Stimulated activated CD4-positive, alpha-beta T cell treated with anti-CD3 and anti-CD28 coated beads, Interleukin-15, amount 100 ng/mL, for 48 hours (primary cell): Measurements from ENCODE around the gene HIPK4.
A peak's percentile ranks its signal among the peaks of the same experiment; 100 is the strongest.
"Not testable (repeated sequence)": the region's sequence is repeated elsewhere in the genome, so short reads cannot be mapped to it uniquely, and the experiment has no call there.

ENCODE experiments used
- DNase-seq, 2 donors: peaks; one replicate each; pipeline ENCODE4 v3.0.0-alpha.2; 2020; ENCODE audit warnings: low read depth in 2 of 2

Gene HIPK4

GRCh38 chr19:40416918-40417642, 27.1 kb upstream of the HIPK4 start:
- DNase-seq: no peak

GRCh38 chr19:40415768-40416167, 25.8 kb upstream of the HIPK4 start:
- DNase-seq: no peak

- no peak for DNase-seq
Observed at GRCh38 chr19:40414542-40415535, 24.9 kb upstream of the HIPK4 start.

GRCh38 chr19:40413291-40413845, 23.4 kb upstream of the HIPK4 start, which contains the start of gene PRX:
Gene PRX (minus strand): TSS chr19:40413378. CDS start chr19:40407932, 5,446 bp downstream.
- DNase-seq: no peak

- DNase-seq: no peak
Observed at GRCh38 chr19:40412866-40413265, 22.9 kb upstream of the HIPK4 start.

- DNase-seq: no peak
Observed at GRCh38 chr19:40411958-40412499, 22.0 kb upstream of the HIPK4 start.

GRCh38 chr19:40411125-40411842, 21.3 kb upstream of the HIPK4 start:
- no peak for DNase-seq

GRCh38 chr19:40410030-40410389, 20.0 kb upstream of the HIPK4 start:
- DNase-seq: no peak

GRCh38 chr19:40408598-40408925, 18.6 kb upstream of the HIPK4 start:
- not testable (repeated sequence) for DNase-seq

GRCh38 chr19:40407714-40408597, 18.0 kb upstream of the HIPK4 start:
- no peak for DNase-seq

GRCh38 chr19:40403262-40403984, 13.4 kb upstream of the HIPK4 start:
- peak; percentile 63 to 81 for DNase-seq

GRCh38 chr19:40400559-40400958, 10.6 kb upstream of the HIPK4 start:
- no peak for DNase-seq

- DNase-seq: peak; percentile 67 to 70
Observed at GRCh38 chr19:40398417-40399131, 8.6 kb upstream of the HIPK4 start.

- DNase-seq: no peak
Observed at GRCh38 chr19:40397568-40397906, 7.6 kb upstream of the HIPK4 start.

GRCh38 chr19:40396886-40397567, 7.0 kb upstream of the HIPK4 start:
- no peak for DNase-seq

- no peak for DNase-seq
Observed at GRCh38 chr19:40395956-40396355, 6.0 kb upstream of the HIPK4 start.

GRCh38 chr19:40394816-40395210, 4.8 kb upstream of the HIPK4 start:
- no peak for DNase-seq

GRCh38 chr19:40393894-40394815, 4.2 kb upstream of the HIPK4 start:
- no peak for DNase-seq
